T-cell (primary cell): ENCODE data around the gene DUSP28. TPM values are rescaled to one million over a fixed set of nuclear protein-coding genes. Genes with fewer than 3 reads are reported as not detected.
A peak's percentile ranks its signal among the peaks of the same experiment; 100 is the strongest.

Experiments
- ATAC-seq, 4 experiments: fragments of 200-7000 bp in 3 of 4; fragments of 150-1000 bp in 1 of 4; cut with Tn5 transposase; replicated peaks in 1 of 4; 1 replicate in 3 of 4; 2 replicates in 1 of 4; pipeline ENCODE4 v1.10.0; 2021; ENCODE audit warnings: moderate library complexity in 3 of 4, mild to moderate bottlenecking in 2 of 4, moderate number of reproducible peaks in 1 of 4
- CTCF ChIA-PET, 2 donors: fragments of 300-600 bp; sonication (Branson Sonifier 250); formaldehyde crosslinking; loops; one replicate each; lab custom pipeline; 2022; ENCODE audit warnings: antibody characterized with exemption in 2 of 2; lab: Charles Lee
- POLR2A ChIA-PET, 2 donors: fragments of 300-600 bp; sonication (Branson Sonifier 250); formaldehyde crosslinking; loops; one replicate each; lab custom pipeline; 2022; ENCODE audit warnings: antibody characterized with exemption in 2 of 2; lab: Charles Lee
- DNase-seq, 35 experiments: peaks; one replicate each; pipeline versions ENCODE4 v3.0.0 to v3.0.0-alpha.2; 2013 to 2023
- H3K27ac ChIP-seq: one replicate; pipeline ENCODE4 v1.5.1; 2013; ENCODE audit warnings: low read length
- H3K27me3 ChIP-seq, 2 experiments: replicated peaks in 1 of 2; 1 replicate in 1 of 2; 2 replicates in 1 of 2; pipeline versions ENCODE4 v1.6.1 to v1.7.0; 2013; ENCODE audit warnings: low read length in 1 of 2, mixed read lengths in 1 of 2; ENCODE audit not compliant: control insufficient read depth in 2 of 2, insufficient read depth in 2 of 2; ENCODE audit errors: extremely low read depth in 1 of 2
- H3K36me3 ChIP-seq, 2 donors: 1 replicate in 1 of 2; 2 replicates in 1 of 2; pipeline versions ENCODE4 v1.6.1 to v1.7.0; 2013; ENCODE audit warnings: low read length in 1 of 2; ENCODE audit not compliant: control insufficient read depth in 2 of 2, insufficient read depth in 1 of 2; ENCODE audit errors: extremely low read depth in 1 of 2
- H3K4me1 ChIP-seq, 2 experiments: 1 replicate in 1 of 2; 2 replicates in 1 of 2; pipeline versions ENCODE4 v1.6.1 to v1.7.0; 2013; ENCODE audit warnings: low read length in 2 of 2, mixed read lengths in 1 of 2; ENCODE audit not compliant: insufficient read depth in 2 of 2, control insufficient read depth in 1 of 2; ENCODE audit errors: extremely low read depth in 1 of 2
- H3K4me3 ChIP-seq, 2 donors: 1 replicate in 1 of 2; 2 replicates in 1 of 2; pipeline versions ENCODE4 v1.5.1 to v1.7.0; 2013; ENCODE audit warnings: mild to moderate bottlenecking in 2 of 2, low read length in 1 of 2, moderate library complexity in 1 of 2; ENCODE audit not compliant: control insufficient read depth in 1 of 2; ENCODE audit errors: extremely low read depth in 1 of 2
- H3K9me3 ChIP-seq: 2 replicates; pipeline ENCODE4 v1.7.0; 2013
- H3K27ac Mint-ChIP-seq, 2 donors: one replicate each; pipeline ENCODE4 v1.8.0; 2020 to 2021; ENCODE audit warnings: mild to moderate bottlenecking in 2 of 2, mixed read lengths in 2 of 2
- H3K27me3 Mint-ChIP-seq, 2 donors: one replicate each; pipeline ENCODE4 v1.8.0; 2021 to 2022; ENCODE audit warnings: mixed read lengths in 2 of 2
- H3K36me3 Mint-ChIP-seq: one replicate; pipeline ENCODE4 v1.8.0; 2021; ENCODE audit warnings: mixed read lengths
- H3K4me1 Mint-ChIP-seq, 3 donors: one replicate each; pipeline ENCODE4 v1.8.0; 2020 to 2022; ENCODE audit warnings: mixed read lengths in 3 of 3, mild to moderate bottlenecking in 1 of 3
- H3K4me3 Mint-ChIP-seq, 3 donors: one replicate each; pipeline ENCODE4 v1.8.0; 2020 to 2022; ENCODE audit warnings: mild to moderate bottlenecking in 3 of 3, mixed read lengths in 3 of 3, moderate library complexity in 3 of 3
- H3K9me3 Mint-ChIP-seq, 3 donors: one replicate each; pipeline ENCODE4 v1.8.0; 2020 to 2022; ENCODE audit warnings: mixed read lengths in 3 of 3
- WGBS: methylation state at CpG from one replicate; pipeline ENCODE4 v1.1.5; 2013; ENCODE audit warnings: missing lambda C conversion rate; ENCODE audit not compliant: insufficient coverage; 5-methylcytosine and 5-hydroxymethylcytosine counted together
- total RNA-seq, 35 experiments: library from RNA in 6 of 35; stranded (reverse) in 6 of 35; fragments of 120-200 nt in 1 of 35; gene quantifications; one replicate each; pipeline versions ENCODE4 v1.2.1 to v1.2.4 and lab custom pipeline; 2013 to 2026

DUSP28 gene
- total RNA-seq, 5 donors from 2014 or later (not counting 1 experiment from before 2014, with no cell fraction given) = 11.0 to 17.3 (median 15.4) TPM

DNA sequence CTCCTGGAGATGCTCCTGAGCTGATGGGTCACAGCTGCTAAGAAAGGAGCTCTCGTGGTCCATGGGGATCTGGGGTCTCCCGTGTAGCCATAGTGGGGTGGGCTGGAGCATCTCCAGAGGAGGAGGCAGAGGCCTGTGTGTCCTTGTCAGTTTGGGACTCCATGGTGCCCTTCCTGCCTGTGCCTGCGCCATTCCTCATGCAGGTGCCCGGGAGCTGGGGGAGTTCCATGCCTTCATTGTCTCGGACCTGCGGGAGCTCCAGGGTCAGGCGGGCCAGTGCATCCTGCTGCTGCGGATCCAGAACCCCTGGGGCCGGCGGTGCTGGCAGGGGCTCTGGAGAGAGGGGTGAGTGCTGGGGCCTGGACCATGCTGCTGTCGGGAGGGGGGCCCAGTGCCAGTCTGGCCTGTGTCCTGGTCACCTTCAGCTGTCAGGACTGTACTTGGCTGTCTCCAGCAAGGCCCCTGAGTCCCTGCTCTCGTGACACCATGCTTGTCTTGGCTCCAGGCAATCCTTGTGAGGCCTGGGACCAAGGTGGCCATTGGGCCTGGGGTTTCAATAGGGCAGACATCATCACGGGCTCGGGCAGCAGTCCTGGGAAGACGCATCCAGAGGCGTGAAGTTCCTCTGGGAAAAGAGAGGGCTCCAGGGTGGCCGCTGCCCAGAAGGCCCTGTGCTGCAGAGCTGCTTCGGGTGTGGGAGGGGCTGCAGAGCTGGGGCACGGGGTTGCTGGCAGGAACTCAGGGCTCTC is 33.7 kb downstream of the DUSP28 start:
- no peaks in the 10 kb centered on the region for H3K27me3 Mint-ChIP-seq
- H3K9me3 Mint-ChIP-seq = no peaks in the 10 kb centered on the region

DNA sequence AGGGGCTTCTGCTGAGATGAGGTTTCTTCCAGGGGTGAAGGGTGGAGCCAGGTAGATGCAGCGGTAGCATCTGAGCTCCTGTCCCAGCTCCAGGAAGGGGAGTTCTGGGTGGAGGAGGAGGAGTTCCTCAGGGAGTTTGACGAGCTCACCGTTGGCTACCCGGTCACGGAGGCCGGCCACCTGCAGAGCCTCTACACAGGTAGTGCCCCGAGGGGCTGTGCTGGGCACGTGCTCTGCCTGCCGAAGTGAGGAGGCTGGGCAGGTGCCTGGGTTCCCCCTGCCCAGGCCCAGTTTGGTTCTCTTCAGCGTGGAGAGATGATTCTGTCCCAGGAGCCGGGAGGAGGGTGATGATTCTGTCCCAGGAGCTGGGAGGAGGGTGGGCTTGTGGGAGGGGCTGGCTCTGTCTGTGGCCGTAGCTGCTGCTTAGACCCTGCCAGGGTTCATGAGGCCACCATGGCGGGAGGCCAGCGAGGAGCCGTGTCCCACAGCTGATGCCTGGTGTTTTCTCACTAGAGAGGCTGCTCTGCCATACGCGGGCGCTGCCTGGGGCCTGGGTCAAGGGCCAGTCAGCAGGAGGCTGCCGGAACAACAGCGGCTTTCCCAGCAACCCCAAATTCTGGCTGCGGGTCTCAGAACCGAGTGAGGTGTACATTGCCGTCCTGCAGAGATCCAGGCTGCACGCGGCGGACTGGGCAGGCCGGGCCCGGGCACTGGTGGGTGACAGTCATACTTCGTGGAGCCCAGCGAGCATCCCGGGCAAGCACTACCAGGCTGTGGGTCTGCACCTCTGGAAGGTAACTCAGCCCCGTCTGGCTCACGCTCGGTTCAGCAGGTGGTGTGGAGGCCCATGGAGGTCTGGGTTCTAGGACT is 34.6 kb downstream of the DUSP28 start:
- Histone ChIP-seq H3K4me3 (no peak overlapping the region), H3K4me1 (peaks cover 0 to 15% of the 10 kb centered on the region in 2 experiments), H3K27me3 (no peaks in the 10 kb centered on the region), H3K27ac (no peak overlapping the region), H3K9me3 (no peaks in the 10 kb centered on the region), H3K36me3 (peaks cover 31 to 90% of the 10 kb centered on the region in 2 donors)
- H3K36me3 Mint-ChIP-seq = no peaks in the 10 kb centered on the region
- POLR2A ChIA-PET = no interaction called here
- no peaks in the 10 kb centered on the region for H3K27me3 Mint-ChIP-seq
- peaks cover 0 to 8% (median 5%) of the 10 kb centered on the region in 3 donors for H3K4me1 Mint-ChIP-seq
- H3K9me3 Mint-ChIP-seq = no peaks in the 10 kb centered on the region
- DNase-seq = no peak
- 96% methylated on average over 33 of the region's 34 CpGs for WGBS
- CTCF ChIA-PET = no interaction called here
- H3K4me3 Mint-ChIP-seq = no peak overlapping the region
- H3K27ac Mint-ChIP-seq = no peak overlapping the region
- ATAC-seq = no peak

More for the DNA sequence above, 33.7 kb downstream of the DUSP28 start:
- ATAC-seq (no peak), DNase-seq (peak in 1 of 35 experiments; percentile 3)
- ChIA-PET CTCF (interaction anchor here in 1 of 2 donors (0.6 kb wide), 1 partner anchor 14 kb away, joined by 3 read pairs; no protein-coding TSS in a partner anchor), POLR2A (no interaction called here)
- Histone ChIP-seq H3K4me3 (no peak overlapping the region), H3K27ac (no peak overlapping the region), H3K4me1 (peaks cover 0 to 21% of the 10 kb centered on the region in 2 experiments), H3K36me3 (peaks cover 31 to 92% of the 10 kb centered on the region in 2 donors), H3K9me3 (no peaks in the 10 kb centered on the region), H3K27me3 (no peaks in the 10 kb centered on the region)
- H3K27ac Mint-ChIP-seq = no peak overlapping the region
- peaks cover 4 to 15% (median 11%) of the 10 kb centered on the region in 3 donors for H3K4me1 Mint-ChIP-seq
- peaks cover 4% of the 10 kb centered on the region for H3K36me3 Mint-ChIP-seq
- WGBS = 96% methylated on average over 17 of the region's 19 CpGs
- H3K4me3 Mint-ChIP-seq = no peak overlapping the region

- H3K4me3 ChIP-seq = no peak overlapping the region
- peaks cover 31 to 88% of the 10 kb centered on the region in 2 donors for H3K36me3 ChIP-seq
- no peak overlapping the region for H3K27ac ChIP-seq
- Mint-ChIP-seq H3K27me3 (no peaks in the 10 kb centered on the region), H3K4me3 (no peak overlapping the region), H3K36me3 (no peaks in the 10 kb centered on the region), H3K4me1 (peaks cover 0 to 5% (median 3%) of the 10 kb centered on the region in 3 donors), H3K9me3 (no peaks in the 10 kb centered on the region), H3K27ac (no peak overlapping the region)
- no peaks in the 10 kb centered on the region for H3K9me3 ChIP-seq
- ChIA-PET POLR2A (no interaction called here), CTCF (no interaction called here)
- ATAC-seq (peak in 3 of 4 experiments; percentile 44 to 66 (median 54)), DNase-seq (peak in 17 of 35 experiments; percentile 13 to 48 (median 30))
- H3K27me3 ChIP-seq = no peaks in the 10 kb centered on the region
- H3K4me1 ChIP-seq = peaks cover 0 to 15% of the 10 kb centered on the region in 2 experiments
- WGBS = 73% methylated on average over 14 of the region's 18 CpGs
Observed at GRCh38 chr2:240595381-240596079, 35.4 kb downstream of the DUSP28 start.

- Histone ChIP-seq H3K27me3 (no peaks in the 10 kb centered on the region), H3K4me1 (peaks cover 0 to 15% of the 10 kb centered on the region in 2 experiments), H3K36me3 (peaks cover 29 to 82% of the 10 kb centered on the region in 2 donors), H3K9me3 (no peaks in the 10 kb centered on the region), H3K27ac (no peak overlapping the region), H3K4me3 (no peak overlapping the region)
- H3K36me3 Mint-ChIP-seq = no peaks in the 10 kb centered on the region
- no peak overlapping the region for H3K4me3 Mint-ChIP-seq
- WGBS = 97% methylated on average over 17 of the region's 17 CpGs
- H3K27me3 Mint-ChIP-seq = no peaks in the 10 kb centered on the region
- ChIA-PET CTCF (no interaction called here), POLR2A (no interaction called here)
- no peaks in the 10 kb centered on the region for H3K9me3 Mint-ChIP-seq
- ATAC-seq = no peak
- H3K4me1 Mint-ChIP-seq = peaks cover 0 to 5% (median 3%) of the 10 kb centered on the region in 3 donors
- no peak overlapping the region for H3K27ac Mint-ChIP-seq
- no peak for DNase-seq
Observed at GRCh38 chr2:240596080-240596460, 35.9 kb downstream of the DUSP28 start.

GRCh38 chr2:240596491-240596931 is 36.4 kb downstream of the DUSP28 start:
- ChIA-PET POLR2A (no interaction called here), CTCF (no interaction called here)
- H3K9me3 Mint-ChIP-seq = no peaks in the 10 kb centered on the region
- Histone ChIP-seq H3K27me3 (no peaks in the 10 kb centered on the region), H3K9me3 (no peaks in the 10 kb centered on the region), H3K36me3 (peaks cover 27 to 78% of the 10 kb centered on the region in 2 donors), H3K4me1 (peaks cover 0 to 15% of the 10 kb centered on the region in 2 experiments), H3K27ac (no peak overlapping the region), H3K4me3 (no peak overlapping the region)
- no peak overlapping the region for H3K27ac Mint-ChIP-seq
- DNase-seq (no peak), ATAC-seq (no peak)
- no peak overlapping the region for H3K4me3 Mint-ChIP-seq
- H3K4me1 Mint-ChIP-seq = peaks cover 0 to 2% (median 1%) of the 10 kb centered on the region in 3 donors
- WGBS = 99% methylated on average over 11 of the region's 23 CpGs
- H3K36me3 Mint-ChIP-seq = no peaks in the 10 kb centered on the region
- no peaks in the 10 kb centered on the region for H3K27me3 Mint-ChIP-seq

- Histone ChIP-seq H3K4me1 (peaks cover 0 to 15% of the 10 kb centered on the region in 2 experiments), H3K36me3 (peaks cover 31 to 73% of the 10 kb centered on the region in 2 donors), H3K4me3 (no peak overlapping the region), H3K27ac (no peak overlapping the region), H3K27me3 (no peaks in the 10 kb centered on the region), H3K9me3 (no peaks in the 10 kb centered on the region)
- ATAC-seq (no peak), DNase-seq (no peak)
- Mint-ChIP-seq H3K4me3 (no peak overlapping the region), H3K36me3 (no peaks in the 10 kb centered on the region), H3K27ac (no peak overlapping the region), H3K27me3 (no peaks in the 10 kb centered on the region), H3K4me1 (peaks cover 0 to 2% (median 0%) of the 10 kb centered on the region in 3 donors), H3K9me3 (no peaks in the 10 kb centered on the region)
- ChIA-PET POLR2A (no interaction called here), CTCF (no interaction called here)
- 93% methylated on average over 3 of the region's 10 CpGs for WGBS
Observed at GRCh38 chr2:240597054-240597418, 36.9 kb downstream of the DUSP28 start.
